Measurements from ENCODE around the gene NKX6-2.

NKX6-2 gene

DNA sequence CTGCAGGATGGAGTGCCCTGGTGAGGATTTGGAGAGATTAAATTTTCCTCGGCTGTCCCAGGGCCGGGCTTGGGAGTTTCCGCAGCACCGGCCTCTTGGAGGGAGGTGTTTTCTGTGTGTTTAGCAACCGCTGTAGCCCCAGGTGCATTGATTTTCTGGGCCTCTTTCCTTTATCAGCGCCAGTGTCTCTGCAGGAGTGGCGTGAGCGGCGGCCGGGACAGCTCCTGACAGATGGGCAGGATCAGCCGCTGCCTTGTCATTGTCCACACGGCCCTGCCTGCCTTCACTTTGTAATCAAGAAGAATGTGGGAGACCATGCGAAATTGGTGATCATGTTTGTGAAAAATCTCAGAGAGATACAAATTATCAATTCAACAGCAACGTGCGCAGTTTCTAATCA is 32.4 kb downstream of the NKX6-2 start:
- TF ChIP-seq, protein P1, sequence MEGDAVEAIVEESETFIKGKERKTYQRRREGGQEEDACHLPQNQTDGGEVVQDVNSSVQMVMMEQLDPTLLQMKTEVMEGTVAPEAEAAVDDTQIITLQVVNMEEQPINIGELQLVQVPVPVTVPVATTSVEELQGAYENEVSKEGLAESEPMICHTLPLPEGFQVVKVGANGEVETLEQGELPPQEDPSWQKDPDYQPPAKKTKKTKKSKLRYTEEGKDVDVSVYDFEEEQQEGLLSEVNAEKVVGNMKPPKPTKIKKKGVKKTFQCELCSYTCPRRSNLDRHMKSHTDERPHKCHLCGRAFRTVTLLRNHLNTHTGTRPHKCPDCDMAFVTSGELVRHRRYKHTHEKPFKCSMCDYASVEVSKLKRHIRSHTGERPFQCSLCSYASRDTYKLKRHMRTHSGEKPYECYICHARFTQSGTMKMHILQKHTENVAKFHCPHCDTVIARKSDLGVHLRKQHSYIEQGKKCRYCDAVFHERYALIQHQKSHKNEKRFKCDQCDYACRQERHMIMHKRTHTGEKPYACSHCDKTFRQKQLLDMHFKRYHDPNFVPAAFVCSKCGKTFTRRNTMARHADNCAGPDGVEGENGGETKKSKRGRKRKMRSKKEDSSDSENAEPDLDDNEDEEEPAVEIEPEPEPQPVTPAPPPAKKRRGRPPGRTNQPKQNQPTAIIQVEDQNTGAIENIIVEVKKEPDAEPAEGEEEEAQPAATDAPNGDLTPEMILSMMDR (IDR thresholded peaks at IDR 0.05; ENCODE audit: insufficient read depth, low read depth, low read length, missing control alignments) = no peak
- H3K4me3 ChIP-seq (ENCODE audit: low read depth, low read length) = no peak overlapping the region
- DNase-seq (ENCODE audit: low read depth) = no peak

DNA sequence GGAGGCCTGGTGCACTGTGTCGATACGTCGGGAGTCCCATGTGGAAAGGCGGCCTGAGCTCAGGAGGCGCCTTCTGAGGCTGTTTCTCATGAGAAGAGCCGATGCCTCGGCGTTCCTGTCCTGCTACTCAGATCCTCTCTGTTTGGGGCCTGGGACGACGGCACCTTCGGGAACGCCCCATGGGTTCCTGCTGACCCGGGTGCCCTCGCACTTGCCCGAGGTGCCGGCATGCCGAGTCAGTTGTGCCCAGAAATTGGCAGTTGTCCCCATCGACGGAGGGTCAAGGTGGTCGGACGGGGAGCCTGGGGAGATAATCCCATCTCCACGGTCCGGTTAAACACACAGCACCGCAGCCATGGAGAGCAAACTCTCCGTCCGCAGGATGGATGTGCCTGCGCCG is 33.0 kb downstream of the NKX6-2 start:
- TF ChIP-seq, protein P1 (IDR thresholded peaks at IDR 0.05; ENCODE audit: insufficient read depth, low read depth, low read length, missing control alignments) = no peak
- H3K4me3 ChIP-seq (ENCODE audit: low read depth, low read length) = no peak overlapping the region
- no peak for DNase-seq (ENCODE audit: low read depth)

- H3K4me3 ChIP-seq (ENCODE audit: low read depth, low read length) = no peak overlapping the region
- TF ChIP-seq, protein P1 (IDR thresholded peaks at IDR 0.05; ENCODE audit: insufficient read depth, low read depth, low read length, missing control alignments) = no peak
- DNase-seq (ENCODE audit: low read depth) = no peak
Observed at GRCh38 chr10:132752378-132752777, 33.6 kb downstream of the NKX6-2 start.

DNA sequence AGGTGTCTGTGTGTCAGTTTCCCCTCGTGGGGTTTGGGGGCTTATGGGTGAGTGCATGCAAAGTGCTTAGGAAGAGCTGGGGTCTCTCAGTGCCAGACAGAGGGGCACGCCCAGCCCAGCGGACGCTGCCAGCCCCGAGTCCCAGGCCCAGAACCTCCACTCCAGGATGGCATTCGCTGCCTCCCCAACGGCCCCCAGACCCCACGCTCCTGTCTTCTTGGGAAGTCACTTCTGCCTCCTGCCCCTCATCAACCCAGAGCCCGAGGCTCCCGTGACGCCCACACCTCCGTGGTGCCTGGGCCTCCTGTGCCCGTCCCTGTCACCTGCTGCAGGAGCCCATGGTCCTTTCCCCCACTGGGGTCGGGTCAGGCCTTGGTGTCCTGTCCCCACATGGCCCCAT is 35.0 kb downstream of the NKX6-2 start:
- H3K4me3 ChIP-seq (ENCODE audit: low read depth, low read length) = no peak overlapping the region
- DNase-seq (ENCODE audit: low read depth) = no peak
- TF ChIP-seq, protein P1 (IDR thresholded peaks at IDR 0.05; ENCODE audit: insufficient read depth, low read depth, low read length, missing control alignments) = no peak

DNA sequence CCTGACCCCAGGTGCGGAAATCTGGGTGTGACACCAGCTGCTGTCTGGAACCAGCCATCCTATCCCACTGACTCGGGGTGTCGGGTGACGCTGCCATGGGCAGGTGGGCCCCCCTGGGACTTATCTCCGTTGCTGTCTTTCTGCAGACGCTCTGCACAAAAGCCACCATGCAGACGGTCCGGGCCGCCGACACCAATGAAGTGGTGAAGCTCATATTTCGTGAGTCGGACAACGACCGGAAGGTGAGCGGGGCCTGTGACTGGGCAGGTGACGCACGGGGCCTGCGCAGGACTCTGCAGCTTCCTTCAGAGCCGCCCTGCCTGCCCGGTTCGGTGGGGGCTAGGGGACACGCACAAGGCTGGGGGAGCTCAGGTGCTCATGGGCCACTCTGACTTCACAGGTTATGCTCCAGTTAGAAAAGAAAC is 36.6 kb downstream of the NKX6-2 start:
- DNase-seq (ENCODE audit: low read depth) = no peak
- TF ChIP-seq, protein P1 (IDR thresholded peaks at IDR 0.05; ENCODE audit: insufficient read depth, low read depth, low read length, missing control alignments) = no peak
- H3K4me3 ChIP-seq (ENCODE audit: low read depth, low read length) = no peak overlapping the region

DNA sequence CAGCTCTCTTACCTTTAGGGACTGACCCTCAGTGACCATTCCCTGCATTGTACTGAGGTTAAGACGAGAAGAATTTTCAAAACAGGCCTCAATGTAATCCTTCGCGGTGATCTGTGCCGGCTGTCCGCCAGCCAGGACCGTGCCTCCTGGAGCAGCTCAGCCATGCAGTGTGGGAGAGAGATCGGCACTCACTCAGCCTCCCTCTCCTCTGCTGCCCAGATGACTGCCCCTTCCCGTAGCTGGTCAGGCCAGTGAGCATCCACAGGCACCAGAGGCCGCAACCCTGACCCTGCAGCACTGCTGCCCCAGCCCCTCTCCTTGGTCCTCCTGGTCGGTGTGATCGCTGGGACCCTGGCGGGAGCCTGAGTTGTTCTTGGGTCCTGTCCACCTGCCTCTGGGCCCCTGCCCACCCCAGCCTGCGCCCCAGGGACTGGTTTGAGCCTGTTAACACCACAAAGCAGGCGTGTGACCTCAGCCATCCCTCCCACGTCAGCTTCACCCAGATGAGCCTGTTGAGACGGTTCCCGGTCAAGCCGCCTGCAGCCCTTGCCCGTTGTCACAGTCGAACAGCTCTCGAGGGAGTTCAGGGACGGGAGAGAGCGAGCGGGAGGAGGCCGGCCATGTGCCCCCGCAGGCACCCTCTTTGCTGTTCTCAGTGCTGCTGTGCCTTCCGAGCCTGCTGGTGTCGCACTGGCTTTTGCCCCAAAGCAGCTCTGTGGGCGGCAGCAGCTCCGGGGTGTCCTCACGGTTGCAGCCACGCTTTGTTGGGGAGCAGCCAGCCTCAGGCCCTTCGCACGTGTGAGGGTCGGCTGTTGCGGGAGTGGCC is 37.2 kb downstream of the NKX6-2 start:
- DNase-seq (ENCODE audit: low read depth) = no peak
- TF ChIP-seq, protein P1 (IDR thresholded peaks at IDR 0.05; ENCODE audit: insufficient read depth, low read depth, low read length, missing control alignments) = no peak
- H3K4me3 ChIP-seq (ENCODE audit: low read depth, low read length) = no peak overlapping the region

DNA sequence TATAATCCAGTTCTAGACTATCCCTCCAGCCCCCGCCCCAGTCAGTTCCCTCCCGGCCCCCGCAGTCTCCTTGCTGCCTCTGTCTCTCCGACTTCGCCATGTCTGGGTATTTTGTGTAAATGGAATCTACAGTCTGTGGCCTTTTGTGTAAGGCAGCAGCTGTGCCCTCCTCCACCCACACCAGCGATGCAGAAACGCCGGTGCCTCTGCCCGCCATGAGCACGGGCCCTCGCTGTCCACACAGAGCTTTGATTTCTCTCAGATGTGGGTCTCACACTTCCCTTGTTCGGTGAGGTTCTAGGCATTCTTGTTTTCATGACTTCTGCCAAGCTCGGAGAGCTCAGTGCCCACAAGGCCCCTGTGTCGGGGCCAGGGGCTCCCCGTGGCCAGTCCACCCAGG is 37.8 kb downstream of the NKX6-2 start:
- TF ChIP-seq, protein P1 (IDR thresholded peaks at IDR 0.05; ENCODE audit: insufficient read depth, low read depth, low read length, missing control alignments) = no peak
- no peak for DNase-seq (ENCODE audit: low read depth)
- no peak overlapping the region for H3K4me3 ChIP-seq (ENCODE audit: low read depth, low read length)

Measured in GM12865 (cell line).